HG02571 (cell line): ENCODE measurements around the gene TACR2.

ENCODE experiments used
- ATAC-seq: cut with Tn5 transposase; IDR thresholded peaks from one replicate; pipeline ENCODE4 v1.9.1; 2021; ENCODE audit warnings: mild to moderate bottlenecking, moderate library complexity; ENCODE audit not compliant: unreplicated experiment

TACR2 gene

DNA sequence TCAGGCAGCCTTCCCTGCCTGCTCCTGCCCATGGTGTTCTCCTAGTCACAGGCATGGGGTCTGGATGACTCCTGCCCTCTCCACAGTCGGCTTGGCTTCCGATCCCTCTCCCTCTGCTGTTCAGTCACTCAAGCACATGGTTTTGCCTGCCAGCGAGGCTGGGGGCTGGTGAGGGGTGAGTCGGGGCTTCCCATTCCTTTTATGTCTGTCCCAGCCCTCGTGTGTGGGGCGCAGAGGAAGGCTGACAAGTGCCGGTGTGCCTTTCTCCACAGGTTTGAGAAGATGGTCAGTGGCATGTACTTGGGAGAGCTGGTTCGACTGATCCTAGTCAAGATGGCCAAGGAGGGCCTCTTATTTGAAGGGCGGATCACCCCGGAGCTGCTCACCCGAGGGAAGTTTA is 40.1 kb downstream of the TACR2 start:
- ATAC-seq: no peak

GRCh38 chr10:69375307-69376151 is 41.2 kb downstream of the TACR2 start:
- ATAC-seq: no peak

DNA sequence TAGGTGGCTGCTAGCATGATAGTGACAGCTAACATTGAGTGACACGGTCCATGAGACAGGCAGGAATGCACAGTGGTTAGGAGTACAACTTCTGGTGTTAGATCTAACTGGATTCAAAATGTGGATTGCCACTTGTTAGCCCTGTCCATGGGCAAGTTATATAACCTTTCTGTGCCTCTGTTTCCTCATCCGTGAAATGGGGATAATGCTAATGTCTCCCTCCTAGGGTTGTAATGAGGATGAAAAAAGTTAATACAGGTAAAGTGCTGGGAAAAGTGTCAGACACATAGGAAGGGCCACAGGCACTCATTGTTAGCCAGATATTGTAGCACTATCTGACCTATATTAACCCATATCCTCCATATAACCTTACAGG is 41.8 kb downstream of the TACR2 start:
- no peak for ATAC-seq

GRCh38 chr10:69374242-69374641 is 42.5 kb downstream of the TACR2 start:
- ATAC-seq: no peak

- ATAC-seq: no peak
Observed at GRCh38 chr10:69372126-69372980, 44.4 kb downstream of the TACR2 start.

DNA sequence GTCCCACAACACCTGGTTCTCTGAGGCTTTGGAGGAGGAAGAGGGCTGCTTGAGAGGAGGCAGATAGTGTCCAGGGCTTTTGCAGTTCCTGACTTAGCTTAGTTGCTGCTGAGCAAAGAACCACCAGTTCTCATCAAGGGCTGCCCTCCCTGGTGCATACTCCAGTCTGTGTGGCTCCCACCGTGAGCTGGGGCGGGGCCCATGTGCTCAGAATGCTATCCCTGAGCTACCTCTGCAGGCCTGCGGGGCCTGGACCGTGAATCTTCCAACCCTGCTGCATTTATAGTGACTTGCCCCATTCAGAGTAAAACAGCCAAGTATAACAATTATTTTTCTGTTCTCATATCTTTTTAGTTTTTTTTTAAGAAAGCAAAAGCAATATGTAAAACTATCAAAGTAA is 49.2 kb downstream of the TACR2 start:
- no peak for ATAC-seq

- no peak for ATAC-seq
Observed at GRCh38 chr10:69366738-69367137, 50.0 kb downstream of the TACR2 start.

GRCh38 chr10:69364232-69364940 is 52.3 kb downstream of the TACR2 start:
- no peak for ATAC-seq

DNA sequence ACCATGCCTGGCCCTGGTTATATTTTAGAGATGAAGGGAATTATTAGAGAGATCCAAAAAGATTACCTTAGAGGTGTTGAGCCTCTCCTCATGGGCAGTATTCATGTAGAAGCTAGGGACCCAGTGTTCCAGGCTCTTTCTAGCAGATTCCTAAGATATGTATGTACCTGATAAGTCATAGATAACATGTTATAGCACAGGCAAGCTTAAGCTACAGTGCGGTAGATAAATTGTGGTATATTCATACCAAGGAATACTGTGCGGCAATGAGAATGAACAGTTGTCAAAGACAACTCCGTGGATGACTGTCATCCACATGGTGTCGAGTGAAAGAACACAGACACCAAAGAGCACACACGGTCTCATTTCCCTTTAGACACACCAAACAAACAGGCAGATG is 53.1 kb downstream of the TACR2 start:
- ATAC-seq: no peak

- no peak for ATAC-seq
Observed at GRCh38 chr10:69362471-69362954, 54.2 kb downstream of the TACR2 start.

DNA sequence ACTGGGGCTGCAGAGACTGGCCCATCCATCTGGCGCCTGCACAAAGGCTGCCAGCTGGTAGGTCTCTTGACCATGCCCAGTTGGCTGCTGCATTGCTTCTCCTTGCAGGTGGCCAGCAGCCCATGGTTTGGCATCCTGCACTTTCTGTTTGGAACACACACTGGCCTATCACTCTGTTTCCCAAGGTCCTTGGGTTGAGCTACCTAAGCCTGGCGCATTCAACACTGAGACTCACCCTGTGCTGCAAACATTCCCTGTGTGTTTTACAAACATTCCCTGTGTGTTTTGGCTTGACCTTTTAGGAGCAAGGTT is 55.5 kb downstream of the TACR2 start:
- ATAC-seq: no peak

GRCh38 chr10:69360485-69361302 is 56.0 kb downstream of the TACR2 start:
- no peak for ATAC-seq

- no peak for ATAC-seq
Observed at GRCh38 chr10:69359594-69359993, 57.1 kb downstream of the TACR2 start.

- ATAC-seq: no peak
Observed at GRCh38 chr10:69359148-69359547, 57.6 kb downstream of the TACR2 start.

- ATAC-seq: no peak
Observed at GRCh38 chr10:69358148-69358795, 58.4 kb downstream of the TACR2 start.

GRCh38 chr10:69356187-69356586 is 60.5 kb downstream of the TACR2 start:
- ATAC-seq: no peak

DNA sequence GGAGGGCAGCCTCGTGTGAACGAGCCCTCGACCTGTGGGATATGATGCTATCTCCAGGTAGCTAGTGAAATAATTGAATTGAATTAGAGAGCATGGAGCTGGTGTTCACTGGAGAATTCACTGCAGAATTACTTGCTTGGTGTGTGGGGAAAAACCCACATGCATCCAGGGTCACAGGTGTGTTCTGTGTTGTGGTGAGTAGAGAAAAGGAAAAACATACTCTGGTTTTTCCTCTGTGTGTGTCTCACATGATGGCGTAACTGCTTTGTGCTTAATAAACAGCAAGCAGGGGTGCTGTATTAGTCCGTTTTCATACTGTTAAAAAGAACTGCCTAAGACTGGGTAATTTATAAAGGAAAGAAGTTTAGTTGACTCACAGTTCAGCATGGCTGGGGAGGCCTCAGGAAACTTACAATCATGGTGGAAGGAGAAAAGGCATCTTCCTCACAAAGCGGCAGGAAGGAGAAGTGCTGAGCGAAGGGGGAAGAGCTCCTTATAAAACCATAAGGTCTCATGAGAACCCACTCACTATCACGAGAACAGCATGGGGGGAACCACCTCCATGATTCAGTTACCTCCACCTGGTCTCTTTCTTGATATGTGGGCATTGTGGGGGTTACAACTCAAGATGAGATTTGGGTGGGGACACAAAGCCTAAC is 62.6 kb downstream of the TACR2 start:
- no peak for ATAC-seq
